GM18909 (cell line): ENCODE measurements around the gene PDE11A.

ENCODE experiments used
- ATAC-seq: cut with Tn5 transposase; IDR thresholded peaks from one replicate; pipeline ENCODE4 v1.9.1; 2021; ENCODE audit warnings: mild to moderate bottlenecking; ENCODE audit not compliant: unreplicated experiment, poor library complexity

Gene PDE11A

DNA sequence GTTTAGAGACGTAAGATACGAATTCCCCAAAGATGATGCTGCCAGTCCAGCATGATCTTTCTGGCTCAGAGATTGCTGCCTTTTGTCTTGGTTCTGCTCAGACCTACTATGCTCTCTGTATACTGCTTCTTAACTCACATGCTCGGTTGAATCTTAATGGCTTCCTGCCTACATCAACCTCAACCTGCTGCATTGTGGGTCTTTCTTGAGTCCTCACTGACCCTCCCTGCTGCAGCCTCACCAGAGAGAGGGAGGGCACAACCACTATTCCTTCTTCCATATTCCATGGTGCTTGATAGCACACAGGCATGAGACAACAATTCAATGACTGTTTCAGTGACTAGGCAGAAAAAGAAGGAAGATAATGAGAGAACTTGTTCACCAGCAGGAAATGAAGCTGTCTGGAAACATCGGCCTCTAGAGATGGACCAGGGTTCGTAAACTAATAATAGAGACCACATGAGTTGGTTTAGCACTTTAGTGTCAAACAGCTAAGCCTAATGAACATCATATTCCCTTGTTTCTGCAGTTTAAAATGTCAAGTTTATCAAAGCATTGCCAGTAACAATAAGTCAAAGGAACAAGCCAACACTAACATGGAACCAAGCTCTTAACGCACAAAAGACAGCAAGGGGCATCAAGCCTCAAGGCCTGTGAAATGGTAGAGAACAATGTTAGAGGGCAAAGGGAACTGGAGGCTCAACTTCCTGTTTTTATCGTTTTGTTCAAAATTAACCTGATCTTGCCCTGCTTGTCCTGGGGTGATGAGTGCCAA is 333.9 kb downstream of the PDE11A start:
- ATAC-seq: no peak

DNA sequence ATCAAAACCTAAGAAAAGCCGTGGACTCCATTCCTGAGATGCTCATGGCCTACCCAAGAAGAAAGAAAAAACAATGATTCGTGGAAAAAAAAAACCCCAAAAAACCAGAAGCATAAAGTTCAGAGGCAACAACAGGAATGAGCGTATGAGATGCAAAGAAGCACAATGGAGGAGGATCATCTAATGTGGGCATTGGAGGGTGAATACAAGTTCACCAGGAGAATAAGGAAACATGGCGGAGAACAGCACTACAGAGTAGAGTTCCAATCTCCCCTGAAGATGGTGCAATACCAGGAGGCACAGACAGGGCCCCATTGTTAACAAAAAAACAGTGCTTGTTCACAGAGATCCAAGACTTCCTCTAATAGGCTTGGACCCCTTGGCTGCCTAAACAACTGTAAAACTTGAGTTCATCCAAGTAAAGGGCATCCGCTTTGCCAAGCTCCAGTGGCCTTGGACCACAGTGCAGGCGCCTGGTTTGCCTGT is 337.2 kb downstream of the PDE11A start:
- no peak for ATAC-seq

DNA sequence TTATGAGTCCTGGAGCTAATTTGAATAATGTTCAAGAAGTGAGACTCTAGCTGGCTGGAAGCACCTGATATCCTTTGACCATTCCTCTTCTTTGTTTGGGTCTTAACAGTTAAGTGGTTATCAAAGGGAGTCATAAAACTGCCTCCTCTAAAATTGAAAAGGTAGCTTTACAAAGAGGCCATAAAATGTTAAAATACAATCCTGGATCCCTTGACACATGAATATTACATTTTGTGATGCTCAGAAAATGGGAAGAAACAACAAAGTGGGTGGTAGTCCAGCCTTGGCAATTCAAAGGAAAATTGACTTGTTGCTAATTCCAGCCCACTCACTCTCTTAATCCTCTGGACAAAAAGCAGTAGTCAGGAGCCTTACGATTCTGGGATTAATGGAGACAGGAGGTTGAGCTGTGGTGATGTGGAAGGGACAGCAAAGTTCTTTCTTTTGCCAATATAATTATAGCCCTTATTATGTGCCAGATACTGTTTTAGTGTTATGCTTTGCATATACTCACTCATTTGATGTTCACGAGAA is 339.2 kb downstream of the PDE11A start:
- no peak for ATAC-seq

DNA sequence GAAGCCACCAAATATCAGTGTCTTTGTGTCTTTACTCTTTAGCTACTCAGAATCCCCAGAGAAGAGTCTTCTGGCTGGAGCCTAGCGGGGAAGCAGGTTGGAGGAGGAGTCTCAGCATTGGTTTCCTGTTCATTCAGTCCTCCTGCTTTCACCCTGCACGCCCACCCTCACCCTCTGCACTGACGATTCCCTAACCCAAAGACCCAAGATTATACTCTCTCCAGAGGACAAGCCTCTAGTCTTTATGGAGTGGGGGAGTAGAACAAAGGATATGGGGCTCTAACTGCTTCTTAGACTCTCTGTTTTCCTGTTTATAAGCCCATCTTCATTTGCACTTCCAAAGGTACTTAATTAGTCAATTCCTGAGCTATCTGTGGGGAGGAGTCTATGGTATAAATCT is 341.2 kb downstream of the PDE11A start:
- ATAC-seq: no peak

DNA sequence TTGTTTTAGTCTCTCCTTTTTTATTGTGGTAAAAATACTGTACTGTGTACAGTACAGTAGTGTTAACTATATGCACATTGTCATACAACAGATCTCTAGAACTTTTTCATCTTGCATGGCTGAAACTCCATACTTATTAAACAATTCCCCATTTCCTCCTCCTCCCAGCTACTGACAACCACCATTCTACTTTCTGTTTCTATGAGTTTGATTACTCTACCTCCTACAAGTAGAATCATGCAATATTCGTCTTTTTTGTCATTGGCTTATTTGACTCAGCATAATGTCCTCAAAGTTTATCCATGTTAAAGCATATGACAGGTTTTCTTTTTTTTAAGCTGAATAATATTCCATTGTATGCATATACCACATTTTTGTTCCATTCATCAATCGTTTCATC is 341.8 kb downstream of the PDE11A start:
- ATAC-seq: no peak

DNA sequence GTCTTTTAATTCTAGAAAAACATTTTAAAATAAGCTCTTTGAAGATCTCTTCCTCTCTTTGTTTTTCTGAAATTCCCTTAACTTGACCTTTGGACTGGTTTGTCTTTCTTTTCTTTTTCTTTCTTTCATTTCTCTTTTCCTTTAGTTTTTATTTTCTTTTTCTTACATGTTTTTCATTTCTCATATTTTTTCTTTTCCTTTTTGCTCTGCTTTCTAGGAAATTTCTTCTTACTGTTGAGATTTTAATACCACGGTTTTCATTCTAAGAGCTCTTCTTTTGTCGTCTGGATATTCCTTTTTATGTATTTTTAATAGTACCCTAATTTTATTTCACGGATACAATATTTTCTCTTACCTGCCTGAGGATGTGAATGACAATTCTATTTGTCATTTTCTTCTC is 342.2 kb downstream of the PDE11A start:
- ATAC-seq: no peak

DNA sequence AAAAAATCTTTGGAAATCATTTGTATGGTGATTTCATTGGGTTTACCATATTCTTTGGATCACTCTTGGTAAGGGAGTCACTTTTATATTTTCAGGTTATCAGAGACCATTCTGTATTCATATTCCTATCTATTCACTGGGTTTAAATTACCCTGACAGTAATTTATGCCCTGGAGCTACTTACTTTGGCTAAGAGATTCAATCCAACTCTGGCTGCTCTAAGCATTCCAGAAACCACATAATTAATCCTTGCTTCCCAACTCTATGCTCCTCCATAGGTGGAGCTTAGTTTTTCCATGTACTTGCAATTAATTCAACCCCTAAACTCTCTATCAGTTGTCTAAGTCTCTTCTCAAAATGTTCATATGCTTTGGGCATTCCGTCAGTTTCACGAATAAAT is 343.7 kb downstream of the PDE11A start:
- ATAC-seq: no peak

DNA sequence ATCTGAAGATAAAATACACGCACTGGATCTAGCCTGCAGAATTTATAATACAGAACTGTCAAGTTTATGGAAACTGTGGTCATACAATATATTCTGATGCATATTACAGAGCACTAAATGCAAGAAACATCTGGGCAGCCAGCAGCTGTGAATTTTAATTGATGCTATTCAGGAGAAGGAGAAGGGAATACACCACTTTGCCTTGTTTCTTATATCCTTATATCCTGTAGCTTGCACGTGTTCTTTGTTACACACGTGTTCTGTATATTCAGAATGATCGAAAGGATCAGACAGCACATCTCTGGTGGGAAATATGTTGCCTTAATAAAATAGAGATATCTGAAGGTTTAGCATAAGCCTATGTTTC is 344.2 kb downstream of the PDE11A start:
- ATAC-seq: no peak

DNA sequence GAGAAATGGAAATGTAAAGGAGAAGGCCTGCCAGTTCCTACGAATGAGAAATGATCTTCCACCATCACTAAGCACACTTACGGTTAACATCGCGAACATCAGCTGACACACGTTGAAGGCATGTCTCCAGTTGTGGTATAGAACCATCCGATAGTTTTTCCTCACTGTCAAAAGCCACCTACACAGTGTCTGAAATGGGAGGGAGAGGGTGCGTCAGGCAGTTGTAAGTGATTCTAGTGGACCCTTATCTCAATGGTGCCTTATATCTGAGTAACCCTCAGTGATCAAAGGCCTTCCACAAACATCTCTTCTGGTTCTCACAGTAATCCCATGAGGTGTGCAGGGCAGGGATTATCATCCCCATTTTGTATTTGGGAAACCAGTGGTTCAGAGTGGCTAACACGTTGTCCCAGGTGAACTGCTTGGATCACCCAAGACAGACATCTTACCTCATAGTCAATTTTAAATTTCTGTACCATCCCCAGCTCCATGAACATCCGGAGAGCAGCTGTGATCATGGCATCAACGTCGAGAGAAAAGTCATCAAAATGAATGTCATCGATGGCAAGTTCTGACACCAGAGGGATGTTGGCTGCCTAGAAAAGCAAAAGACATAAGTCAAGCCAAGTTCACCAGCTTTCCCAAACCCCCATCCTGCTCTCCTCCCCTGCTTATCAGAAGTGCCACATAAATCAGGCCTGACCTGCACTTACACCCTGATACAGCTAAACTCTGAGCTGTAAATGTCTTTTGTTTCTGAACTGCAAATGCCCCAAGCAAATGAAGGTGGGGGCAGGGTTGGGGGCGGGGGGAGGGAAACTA is 344.8 kb downstream of the PDE11A start:
- no peak for ATAC-seq

DNA sequence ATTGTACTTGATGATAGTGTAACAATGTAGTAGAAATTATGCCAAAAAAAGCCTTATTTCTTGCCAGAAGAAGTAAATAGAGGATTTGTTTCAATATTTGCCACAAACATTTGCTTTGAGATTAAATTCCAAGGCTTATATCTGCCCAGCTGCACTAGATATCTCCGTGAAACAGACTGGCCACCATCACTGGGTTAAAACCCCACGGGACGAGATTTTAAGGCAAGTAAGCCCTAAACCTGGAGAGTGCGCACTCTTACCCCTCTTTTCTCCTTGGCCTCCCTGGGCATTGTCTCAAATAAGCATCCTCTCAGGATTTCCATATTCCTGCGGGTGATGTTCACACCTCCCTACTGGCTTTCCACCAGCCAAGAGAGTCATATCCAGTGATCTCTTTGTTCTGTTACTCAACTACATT is 345.6 kb downstream of the PDE11A start:
- ATAC-seq: no peak

DNA sequence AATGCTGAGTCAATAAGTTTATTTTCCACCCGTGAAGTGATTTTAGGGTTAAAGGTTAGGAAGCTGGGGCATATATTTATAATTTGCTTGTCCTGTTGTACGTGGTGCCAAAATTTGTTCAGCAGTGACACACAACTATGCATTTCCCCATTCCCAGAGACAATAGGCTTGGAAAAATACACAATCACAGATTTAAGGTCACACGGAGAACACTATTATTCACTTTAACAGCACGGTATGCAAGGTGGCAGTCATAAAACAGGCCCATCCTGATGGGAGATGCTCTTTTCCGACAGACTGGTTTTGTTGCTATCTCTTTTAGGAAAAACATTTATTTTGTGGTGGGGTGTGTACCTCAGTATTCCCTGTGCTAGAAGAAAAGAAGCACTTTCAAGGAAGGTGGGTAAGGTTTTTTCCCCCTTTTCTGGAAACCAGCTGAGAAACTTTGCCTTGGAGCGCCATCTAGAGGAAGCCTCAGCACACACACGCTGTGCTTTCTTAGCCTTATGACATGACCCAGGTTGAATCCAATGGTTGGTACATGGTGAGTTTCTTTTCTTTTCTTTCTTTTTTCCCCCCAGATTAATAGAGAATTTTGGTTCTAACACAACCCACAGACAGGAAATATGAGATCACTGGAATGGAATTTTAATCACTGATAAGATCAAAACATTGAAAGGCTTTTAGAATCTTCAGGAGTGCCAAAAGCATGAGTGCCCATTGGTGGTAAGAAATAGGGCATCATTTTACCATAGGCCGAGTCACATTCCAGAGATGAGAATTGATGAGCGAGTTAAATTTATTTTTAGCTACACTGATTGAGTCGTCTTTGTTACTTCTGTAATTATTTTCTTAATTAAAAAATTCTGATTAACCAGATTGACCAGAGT is 347.9 kb downstream of the PDE11A start:
- peak; percentile 65 for ATAC-seq

DNA sequence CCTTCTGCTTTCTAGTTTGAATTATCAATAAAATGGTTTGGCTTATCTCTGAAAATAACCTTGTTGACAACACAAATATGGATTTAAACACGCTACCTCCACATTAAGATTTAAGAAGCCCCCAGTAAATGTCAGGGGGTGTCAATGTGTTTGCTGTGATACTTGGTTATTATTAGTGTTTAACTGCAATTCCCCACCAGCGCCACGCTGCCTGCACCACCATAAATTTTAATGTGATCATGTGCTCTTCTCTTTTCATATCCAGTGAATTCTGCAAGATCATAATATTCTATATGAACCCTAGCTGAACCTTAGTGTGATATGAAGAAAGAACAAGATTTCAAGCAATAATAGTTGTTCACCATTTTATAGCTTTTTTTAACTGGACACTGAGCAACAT is 349.3 kb downstream of the PDE11A start:
- ATAC-seq: no peak

DNA sequence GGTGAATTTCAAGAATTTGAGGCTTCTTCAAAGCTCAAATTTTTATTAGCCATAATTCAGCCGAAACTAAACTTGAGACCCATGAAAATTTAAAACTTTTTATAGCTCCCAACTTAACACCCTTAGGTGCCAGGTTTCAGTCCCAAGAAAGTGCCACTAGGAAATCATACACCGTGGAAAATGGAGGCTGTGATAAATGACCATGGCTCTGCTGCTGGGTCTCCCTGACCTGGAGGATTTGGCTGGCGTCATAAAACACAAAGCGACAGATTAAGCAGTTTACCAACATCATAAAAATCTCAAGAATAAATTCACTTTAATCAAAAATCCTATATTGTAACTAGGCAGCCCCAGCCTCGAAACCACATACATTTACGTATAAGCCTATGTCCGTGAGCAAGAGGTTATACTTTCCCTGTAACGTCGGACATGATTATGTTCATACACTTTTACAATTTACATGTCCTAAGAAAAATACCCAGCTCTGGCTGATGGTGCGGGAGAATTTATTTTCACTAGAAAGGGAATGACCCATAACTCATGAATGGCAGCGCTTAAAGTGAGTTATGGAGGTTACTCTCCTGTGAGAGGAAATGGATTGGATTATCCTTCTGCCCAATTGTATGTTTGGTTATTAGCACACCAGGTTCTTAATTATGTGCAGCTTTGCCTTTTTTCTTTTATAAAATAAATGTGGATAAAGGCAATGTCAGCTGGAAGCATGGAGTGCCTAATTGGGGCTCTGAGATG is 350.6 kb downstream of the PDE11A start:
- no peak for ATAC-seq

DNA sequence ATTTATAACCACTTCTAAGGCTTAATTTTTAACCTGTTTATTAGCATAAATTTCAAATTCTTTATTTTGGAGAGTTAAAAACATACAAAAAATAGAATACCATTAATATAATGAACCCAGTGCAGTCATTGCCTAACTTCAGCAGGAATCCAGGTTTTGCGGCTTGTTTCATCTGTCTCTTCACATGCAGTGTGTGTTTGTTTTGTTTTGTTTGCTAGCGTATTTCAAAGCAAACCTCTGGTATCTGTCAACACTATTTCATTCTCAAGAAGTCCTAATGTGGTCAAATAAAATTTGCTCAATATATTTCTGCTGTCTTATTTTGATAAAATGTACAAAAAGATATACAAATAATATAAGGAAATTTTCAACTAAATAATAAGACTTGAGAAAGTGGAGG is 351.5 kb downstream of the PDE11A start:
- ATAC-seq: no peak

DNA sequence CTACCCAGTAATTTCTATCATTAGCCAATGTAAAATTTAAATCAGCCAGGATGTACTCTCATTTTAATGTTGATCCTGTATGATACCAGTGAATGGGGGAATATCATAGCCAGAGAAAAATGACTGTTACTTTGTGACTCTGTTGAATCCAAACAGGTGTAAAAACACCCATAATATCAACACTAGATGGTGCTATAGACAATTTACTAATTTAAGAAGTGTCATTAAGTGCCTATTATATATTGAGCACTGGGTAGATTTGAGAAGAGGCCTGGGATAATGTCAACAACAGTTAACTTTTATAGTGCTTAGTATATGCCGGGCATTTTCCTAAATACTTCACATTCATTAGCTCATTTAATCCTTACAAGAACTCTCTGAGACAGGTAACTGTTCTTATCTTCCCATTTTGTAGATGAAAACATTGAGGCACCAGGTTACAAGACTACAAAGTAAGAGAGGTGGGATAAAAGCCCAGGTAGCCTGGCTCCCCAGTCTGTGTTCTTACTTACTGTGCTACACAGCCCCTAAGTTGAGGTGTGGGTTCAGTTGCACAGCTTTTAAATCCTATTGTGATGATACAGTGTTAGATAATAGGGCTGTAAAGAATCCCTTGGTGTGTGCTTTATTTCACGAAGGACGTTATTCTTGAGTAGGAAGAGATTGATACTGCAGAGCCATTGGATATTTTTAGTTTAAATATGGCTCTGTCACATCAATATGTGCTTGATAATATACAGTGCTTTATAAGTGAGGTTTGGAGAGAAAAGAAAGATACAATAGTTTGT is 354.6 kb downstream of the PDE11A start:
- ATAC-seq: no peak

DNA sequence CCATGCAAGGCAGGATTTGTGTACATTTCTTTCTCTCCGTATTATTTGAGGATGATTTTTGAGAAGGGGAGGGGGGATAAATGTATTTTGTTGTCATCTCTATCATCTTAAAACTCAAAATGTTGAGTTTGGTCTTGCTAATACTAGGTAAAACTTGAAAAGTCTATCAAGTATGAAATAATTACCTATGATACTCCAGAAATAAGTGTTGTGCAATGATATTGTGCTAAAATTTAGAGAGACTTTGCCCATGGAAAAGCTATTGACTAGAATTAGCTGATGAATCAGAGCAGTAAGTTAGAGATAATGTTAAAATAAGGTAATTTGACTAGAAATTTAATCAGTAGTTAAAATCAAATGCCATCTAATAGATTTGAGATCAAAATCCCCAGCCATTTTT is 356.1 kb downstream of the PDE11A start:
- ATAC-seq: no peak

DNA sequence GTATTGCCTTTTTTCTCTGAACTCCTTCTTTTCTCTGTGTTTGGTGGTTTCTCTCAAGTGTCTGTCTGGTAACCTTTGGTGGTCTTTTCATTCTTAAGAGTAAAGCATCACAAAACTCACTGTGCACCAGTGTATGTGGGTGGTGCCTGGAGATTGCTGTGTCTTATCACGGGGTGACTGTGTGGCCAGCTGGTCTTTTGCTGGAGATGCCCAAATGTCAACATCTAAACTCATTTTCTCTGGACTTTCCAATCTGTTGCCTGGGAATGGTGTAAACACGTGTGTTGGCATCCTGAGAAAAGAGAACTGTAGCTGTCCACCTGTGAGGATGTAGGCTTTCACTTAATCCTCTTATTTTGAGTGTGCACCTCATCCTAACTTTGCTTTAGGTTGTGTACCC is 356.8 kb downstream of the PDE11A start:
- no peak for ATAC-seq

DNA sequence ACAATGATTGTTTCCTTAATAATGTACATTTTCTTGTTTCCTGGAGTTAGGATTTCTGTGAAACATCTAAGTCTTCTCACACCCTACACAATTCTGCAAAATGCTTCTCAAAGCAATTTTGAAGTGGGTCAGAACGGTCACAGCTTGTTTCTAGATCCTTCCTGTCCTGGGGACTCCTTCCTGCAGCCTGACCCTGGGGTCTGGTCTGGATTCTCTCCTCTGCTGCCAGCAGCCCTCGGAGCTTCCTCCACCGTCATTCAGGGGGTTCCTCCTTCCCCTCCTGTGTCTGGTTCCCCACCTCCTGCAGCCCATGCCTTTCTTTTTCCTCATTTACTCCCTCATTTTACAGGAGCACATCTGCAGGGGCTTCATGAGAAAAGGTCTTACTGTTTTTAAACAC is 357.9 kb downstream of the PDE11A start:
- ATAC-seq: no peak

DNA sequence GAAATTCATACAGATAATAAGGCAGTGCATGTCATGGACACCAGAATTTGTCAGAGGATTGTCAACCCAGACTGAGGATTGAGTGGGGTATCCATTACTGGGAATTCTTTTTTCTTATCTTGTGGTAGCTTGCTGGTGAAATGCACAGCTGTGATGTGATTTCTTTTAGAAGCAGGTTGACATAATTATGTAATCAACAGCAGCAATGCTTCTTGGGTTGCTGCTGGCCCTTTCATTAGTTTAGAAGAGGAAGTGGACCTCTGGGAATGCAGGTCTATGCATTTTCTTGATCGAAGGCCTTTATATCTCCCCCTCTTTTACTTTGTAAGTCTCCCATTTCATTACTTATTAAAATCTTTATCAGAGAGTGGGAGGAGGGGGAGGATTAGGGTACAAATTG is 360.1 kb downstream of the PDE11A start:
- no peak for ATAC-seq
